ENCODE data around the gene CEP164. TPM values are rescaled to one million over a fixed set of nuclear protein-coding genes. Genes with fewer than 3 reads are reported as not detected.
A peak's percentile ranks its signal among the peaks of the same experiment; 100 is the strongest.

Gene CEP164
- total and polyA plus RNA-seq, 2 of the 8 experiments (the other 6 are each of a cell fraction or from before 2014, with no cell fraction given): 8.4 to 20.8 TPM

- Histone ChIP-seq H3K14ac (ENCODE audit: insufficient read length) (no peak overlapping the region), H3K4ac (replicated peaks; ENCODE audit: insufficient read length, low read depth, low read length) (no peak overlapping the region), H2AK5ac (ENCODE audit: low read depth, low read length) (no peak overlapping the region), H3K4me3 (ENCODE audit: extremely low read depth in 1 of 4, insufficient read depth in 2 of 4, low read depth in 3 of 4, low read length in 4 of 4) (no peak overlapping the region), H3K18ac (ENCODE audit: extremely low read depth, low read length) (no peak overlapping the region), H2BK5ac (ENCODE audit: low read depth, low read length) (no peak overlapping the region), H3K27ac (ENCODE audit: low read depth, low read length) (no peak overlapping the region), H2AFZ (ENCODE audit: low read length) (no peak overlapping the region), H2BK15ac (ENCODE audit: low read length) (no peak overlapping the region), H2BK120ac (replicated peaks; ENCODE audit: low read depth, low read length) (no peak overlapping the region), H3K79me1 (ENCODE audit: low read depth, low read length) (no peaks in the 10 kb centered on the region), H3K23ac (ENCODE audit: insufficient read length) (no peak overlapping the region), H2BK20ac (ENCODE audit: low read length) (peak overlapping the region; percentile 61; the same call in 1 of the 2 replicates), H3K56ac (replicated peaks; ENCODE audit: insufficient read length, low read depth, low read length) (no peak overlapping the region), H3K79me2 (ENCODE audit: control insufficient read depth in 1 of 2, insufficient read depth in 2 of 2, low read length in 2 of 2) (no peaks in the 10 kb centered on the region), H4K5ac (ENCODE audit: insufficient read length, low read depth, low read length) (no peak overlapping the region), H3K27me3 (replicated peaks in 1 of 4; ENCODE audit: control insufficient read depth in 3 of 4, extremely low read depth in 1 of 4, insufficient read depth in 3 of 4, low read length in 3 of 4) (no peaks in the 10 kb centered on the region; a peak in 1 of 7 replicates), H3K4me1 (replicated peaks in 1 of 4; ENCODE audit: control insufficient read depth in 3 of 4, insufficient read depth in 4 of 4, low read length in 3 of 4) (peaks cover 0 to 7% (median 4%) of the 10 kb centered on the region in 4 experiments; a peak in 6 of 7 replicates), H4K8ac (ENCODE audit: extremely low read depth, insufficient read depth, low read length) (no peak overlapping the region), H3K9ac (replicated peaks in 1 of 4; ENCODE audit: extremely low read depth in 1 of 4, low read depth in 3 of 4, low read length in 3 of 4) (no peak overlapping the region), H3K9me3 (ENCODE audit: insufficient read depth in 2 of 2, low read depth in 1 of 2, low read length in 1 of 2) (no peaks in the 10 kb centered on the region), H4K20me1 (replicated peaks in 1 of 2; ENCODE audit: control insufficient read depth in 1 of 2, insufficient read depth in 2 of 2, low read length in 2 of 2) (no peaks in the 10 kb centered on the region), H4K91ac (replicated peaks; ENCODE audit: insufficient read length, low read length) (no peak overlapping the region), H2BK12ac (ENCODE audit: low read depth, low read length) (0 out of 2 replicates have a peak overlapping the region, but pooled peaks have one; percentile 39), H3K23me2 (ENCODE audit: low read depth, low read length) (no peaks in the 10 kb centered on the region), H3K36me3 (ENCODE audit: control insufficient read depth in 2 of 4, insufficient read depth in 4 of 4, low read length in 3 of 4) (no peaks in the 10 kb centered on the region), H3K4me2 (ENCODE audit: insufficient read depth in 1 of 2, low read depth in 2 of 2, low read length in 2 of 2) (0 out of 4 replicates have a peak overlapping the region, but pooled peaks of 1 of the 2 experiments have one; percentile 23)
- 65% methylated on average over 13 of the region's 13 CpGs; no CpG with 5 or more reads in 1 of the 2 experiments for WGBS, 2 experiments (ENCODE audit: extremely low coverage in 1 of 2, insufficient coverage in 1 of 2, insufficient read length in 1 of 2, insufficient replicate concordance in 2 of 2, low coverage in 1 of 2, low lambda C conversion rate in 2 of 2, missing lambda C conversion rate in 1 of 2)
- FAIRE-seq (no peak), DNase-seq (ENCODE audit: low read depth in 1 of 2, low spot score in 2 of 2) (no peak)
- POLR2A ChIA-PET (ENCODE audit: partially characterized antibody): interaction anchor here (0.6 to 1.8 kb wide), 3 partner anchors 11 to 392 kb away, joined by 3 to 4 read pairs (median 3); no protein-coding TSS in a partner anchor
- CTCF ChIA-PET (ENCODE audit: partially characterized antibody): interaction anchor here (0.7 to 10.9 kb wide), 112 partner anchors 10 to 651 kb away, joined by 3 to 142 read pairs (median 5); partner anchors contain the start of genes CEP164, FXYD2 and TMPRSS4
- no peak for TF ChIP-seq TCF12 (IDR thresholded peaks at IDR 0.05; ENCODE audit: low read depth, low read length)
- TF ChIP-seq CTBP2 (IDR thresholded peaks at IDR 0.05; ENCODE audit: borderline replicate concordance, insufficient read depth, insufficient read length, low read length): no peak
- TF ChIP-seq POLR2AphosphoS5 (IDR thresholded peaks at IDR 0.05; ENCODE audit: low read depth, low read length): no peak
- no peak for TF ChIP-seq HDAC2 (IDR thresholded peaks at IDR 0.05; ENCODE audit: borderline replicate concordance in 1 of 2, low read depth in 2 of 2, low read length in 2 of 2)
- TF ChIP-seq CTCF (IDR thresholded peaks at IDR 0.05; ENCODE audit: control extremely low read depth in 1 of 3, insufficient read depth in 1 of 3, low read depth in 1 of 3, low read length in 3 of 3): no peak
- no peak for TF ChIP-seq MAX (IDR thresholded peaks at IDR 0.05)
- TF ChIP-seq SIN3A (conservative IDR thresholded peaks at IDR 0.05 in 1 of 2, IDR thresholded peaks at IDR 0.05 in 1 of 2; ENCODE audit: low read depth in 1 of 2, low read length in 2 of 2): no peak
- no peak for TF ChIP-seq TAF7 (optimal IDR thresholded peaks at IDR 0.05; ENCODE audit: borderline replicate concordance, low read depth, low read length)
Measured at GRCh38 chr11:117425679-117426296, 98.1 kb downstream of the CEP164 start.
